Measurements from ENCODE around the gene CBX4.

GRCh38 chr17:79850571-79851460, 11.6 kb upstream of the CBX4 start:
- TF ChIP-seq POLR2AphosphoS5 (IDR thresholded peaks at IDR 0.05) = no peak
- TF ChIP-seq CTCF (IDR thresholded peaks at IDR 0.05) = no peak
